Fibroblast of lung (primary cell): Measurements from ENCODE around the gene WWOX.

Source experiments
- EZH2 ChIP-seq: IDR thresholded peaks from 2 replicates; pipeline ENCODE4 v1.5.1; 2012; ENCODE audit warnings: low read length, control low read depth, mild to moderate bottlenecking; ENCODE audit errors: missing control alignments
- TF ChIP-seq, protein P1 (sequence below), 2 donors: IDR thresholded peaks in 1 of 2; conservative IDR thresholded peaks in 1 of 2; 1 replicate in 1 of 2; 2 replicates in 1 of 2; pipeline ENCODE4 v1.5.1; 2011 to 2012; ENCODE audit warnings: low read length in 2 of 2, control low read depth in 1 of 2, inconsistent platforms in 1 of 2, low read depth in 1 of 2, mild to moderate bottlenecking in 1 of 2

DNA sequence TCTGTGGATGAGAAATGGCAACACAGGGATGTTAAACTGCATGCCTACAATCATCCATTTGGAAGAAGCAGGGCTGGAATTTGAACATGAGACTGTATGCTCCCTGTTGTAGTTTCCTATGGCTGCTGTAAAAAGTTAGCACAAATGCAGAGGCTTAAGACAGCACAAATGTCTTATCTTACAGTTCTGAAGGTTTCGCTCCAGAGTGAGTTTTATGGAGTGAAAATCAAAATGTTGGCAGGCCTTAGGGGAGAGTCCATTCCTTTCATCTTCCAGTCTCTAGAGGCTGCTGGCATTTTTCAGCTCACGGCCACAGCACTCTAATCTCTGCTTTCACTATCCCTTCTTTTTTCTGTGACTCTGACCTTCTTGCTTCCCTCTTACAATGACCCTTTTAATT is 660.1 kb downstream of the WWOX start:
- TF ChIP-seq, protein P1, sequence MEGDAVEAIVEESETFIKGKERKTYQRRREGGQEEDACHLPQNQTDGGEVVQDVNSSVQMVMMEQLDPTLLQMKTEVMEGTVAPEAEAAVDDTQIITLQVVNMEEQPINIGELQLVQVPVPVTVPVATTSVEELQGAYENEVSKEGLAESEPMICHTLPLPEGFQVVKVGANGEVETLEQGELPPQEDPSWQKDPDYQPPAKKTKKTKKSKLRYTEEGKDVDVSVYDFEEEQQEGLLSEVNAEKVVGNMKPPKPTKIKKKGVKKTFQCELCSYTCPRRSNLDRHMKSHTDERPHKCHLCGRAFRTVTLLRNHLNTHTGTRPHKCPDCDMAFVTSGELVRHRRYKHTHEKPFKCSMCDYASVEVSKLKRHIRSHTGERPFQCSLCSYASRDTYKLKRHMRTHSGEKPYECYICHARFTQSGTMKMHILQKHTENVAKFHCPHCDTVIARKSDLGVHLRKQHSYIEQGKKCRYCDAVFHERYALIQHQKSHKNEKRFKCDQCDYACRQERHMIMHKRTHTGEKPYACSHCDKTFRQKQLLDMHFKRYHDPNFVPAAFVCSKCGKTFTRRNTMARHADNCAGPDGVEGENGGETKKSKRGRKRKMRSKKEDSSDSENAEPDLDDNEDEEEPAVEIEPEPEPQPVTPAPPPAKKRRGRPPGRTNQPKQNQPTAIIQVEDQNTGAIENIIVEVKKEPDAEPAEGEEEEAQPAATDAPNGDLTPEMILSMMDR (conservative IDR thresholded peaks at IDR 0.05 in 1 of 2, IDR thresholded peaks at IDR 0.05 in 1 of 2; ENCODE audit: low read depth in 1 of 2, low read length in 2 of 2), result no peak
- TF ChIP-seq EZH2, result no peak
